ENCODE measurements around the gene RILPL1. TPM values are rescaled to one million over a fixed set of nuclear protein-coding genes. Genes with fewer than 3 reads are reported as not detected.
"Not testable (repeated sequence)": the region's sequence is repeated elsewhere in the genome, so short reads cannot be mapped to it uniquely, and the experiment has no call there.

RILPL1 gene
- total and polyA plus RNA-seq, 12 donors: 12.9 to 42.9 (median 20.6) TPM

DNA sequence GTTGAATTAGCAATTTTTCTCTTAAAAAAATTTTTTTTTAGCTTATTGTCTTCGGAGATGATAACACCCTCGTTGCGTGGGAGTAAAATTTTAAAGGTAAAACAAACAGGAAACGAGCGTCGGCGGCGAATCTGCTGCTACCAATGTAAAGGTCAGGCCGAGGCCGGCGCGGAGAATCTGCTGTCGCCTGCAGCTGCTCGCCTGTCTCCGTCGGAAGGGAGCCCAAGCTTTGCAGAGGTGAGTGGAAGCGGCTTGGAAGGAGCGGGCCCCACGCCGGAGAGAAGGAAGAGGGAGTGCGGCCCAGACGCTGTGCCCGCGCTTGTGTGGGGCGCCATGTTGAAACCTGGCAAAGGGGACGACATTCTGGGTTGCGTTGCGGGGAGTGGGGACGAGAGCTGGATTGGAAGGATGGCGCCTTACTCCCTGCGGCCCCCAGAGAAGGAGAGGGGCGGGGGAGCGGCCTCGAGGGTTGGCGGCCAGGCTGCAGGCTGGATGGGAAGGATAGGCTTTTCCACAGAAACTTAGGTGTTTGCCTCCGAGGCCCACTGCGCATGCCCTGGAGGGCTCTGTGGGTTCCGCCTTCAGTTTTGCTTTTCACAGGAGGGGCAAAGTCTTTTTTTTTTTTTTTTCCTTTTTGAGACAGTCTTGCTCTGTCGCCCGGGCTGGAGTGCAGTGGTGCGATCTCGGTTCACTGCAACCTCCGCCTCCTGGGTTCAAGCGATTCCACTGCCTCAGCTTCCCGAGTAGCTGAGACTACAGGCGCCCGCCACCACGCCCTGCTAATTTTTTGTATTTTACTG, 75.3 kb downstream of the RILPL1 start, which contains the start of gene SNRNP35:
SNRNP35 (plus strand) TSS at position 160 of the 800 bp plus-strand sequence. CDS start 7,402 bp downstream, outside the sequence.
- H3K9me3 ChIP-seq (replicated peaks in 1 of 3): no peaks in the 10 kb centered on the region
- H3K27me3 ChIP-seq: no peaks in the 10 kb centered on the region
- H3K4me3 ChIP-seq: peak within 1 kb of the TSS; percentile 93 to 100 (median 95)
- peaks cover 0 to 14% of the 10 kb centered on the region in 2 donors for H3K4me1 ChIP-seq (replicated peaks in 1 of 2)
- H3K36me3 ChIP-seq (replicated peaks in 1 of 2): no peaks in the 10 kb centered on the region
- peak within 1 kb of the TSS; percentile 98 to 100 (median 100) for H3K27ac ChIP-seq
- 0 to 2% (median 1%) methylated on average over 45 to 48 of the region's 48 CpGs for WGBS, 4 donors
- TF ChIP-seq, protein P1, sequence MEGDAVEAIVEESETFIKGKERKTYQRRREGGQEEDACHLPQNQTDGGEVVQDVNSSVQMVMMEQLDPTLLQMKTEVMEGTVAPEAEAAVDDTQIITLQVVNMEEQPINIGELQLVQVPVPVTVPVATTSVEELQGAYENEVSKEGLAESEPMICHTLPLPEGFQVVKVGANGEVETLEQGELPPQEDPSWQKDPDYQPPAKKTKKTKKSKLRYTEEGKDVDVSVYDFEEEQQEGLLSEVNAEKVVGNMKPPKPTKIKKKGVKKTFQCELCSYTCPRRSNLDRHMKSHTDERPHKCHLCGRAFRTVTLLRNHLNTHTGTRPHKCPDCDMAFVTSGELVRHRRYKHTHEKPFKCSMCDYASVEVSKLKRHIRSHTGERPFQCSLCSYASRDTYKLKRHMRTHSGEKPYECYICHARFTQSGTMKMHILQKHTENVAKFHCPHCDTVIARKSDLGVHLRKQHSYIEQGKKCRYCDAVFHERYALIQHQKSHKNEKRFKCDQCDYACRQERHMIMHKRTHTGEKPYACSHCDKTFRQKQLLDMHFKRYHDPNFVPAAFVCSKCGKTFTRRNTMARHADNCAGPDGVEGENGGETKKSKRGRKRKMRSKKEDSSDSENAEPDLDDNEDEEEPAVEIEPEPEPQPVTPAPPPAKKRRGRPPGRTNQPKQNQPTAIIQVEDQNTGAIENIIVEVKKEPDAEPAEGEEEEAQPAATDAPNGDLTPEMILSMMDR (IDR thresholded peaks at IDR 0.05): peak in 1 of 6 experiments; percentile 2
- TF ChIP-seq POLR2A (IDR thresholded peaks at IDR 0.05): peak; percentile 37 to 55
- peak; percentile 77 to 82 (median 80) for DNase-seq
- intact Hi-C loops (cut with DNase I): no loop called here

DNA sequence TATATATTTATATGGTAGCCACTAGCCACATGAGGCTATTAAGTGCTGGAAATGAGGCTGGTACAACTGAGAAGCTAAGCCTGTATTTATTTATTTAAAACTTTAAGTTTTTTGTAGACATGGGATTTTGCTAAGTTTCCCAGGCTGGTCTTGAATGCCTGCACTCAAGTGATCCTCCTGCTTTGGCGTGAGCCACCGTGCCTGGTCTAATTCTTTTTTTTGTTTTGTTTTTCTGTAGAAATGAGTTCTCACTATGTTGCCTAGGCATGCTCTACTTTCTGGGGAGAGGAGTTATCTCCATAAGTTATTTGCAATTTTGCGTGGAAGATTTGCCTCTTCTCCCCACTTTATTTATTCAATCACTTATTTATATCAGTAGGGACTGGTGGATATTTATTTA, 80.4 kb downstream of the RILPL1 start:
- WGBS, 4 donors: 43 to 59% (median 54%) methylated on average over 3 of the region's 3 CpGs
- intact Hi-C loops (cut with DNase I): no loop called here

DNA sequence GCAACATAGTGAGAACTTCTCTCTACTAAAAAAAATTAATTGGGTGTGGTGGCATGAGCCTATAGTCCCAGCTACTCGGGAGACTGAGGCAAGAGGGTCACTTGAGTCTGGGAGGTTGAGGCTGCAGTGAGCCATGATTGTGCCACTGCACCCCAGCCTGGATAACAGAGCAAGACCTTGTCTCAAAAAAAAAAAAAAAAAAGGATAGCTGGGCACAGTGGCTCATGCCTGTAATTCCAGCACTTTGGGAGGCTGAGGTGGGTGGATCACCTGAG, 81.3 kb downstream of the RILPL1 start:
- DNase-seq; H3K27me3 ChIP-seq; H3K36me3 ChIP-seq (replicated peaks in 1 of 2); H3K27ac ChIP-seq; H3K9me3 ChIP-seq (replicated peaks in 1 of 3); intact Hi-C loops (cut with DNase I); H3K4me1 ChIP-seq (replicated peaks in 1 of 2); H3K4me3 ChIP-seq: not testable (repeated sequence)
- WGBS, 4 donors: 14 to 44% (median 39%) methylated on average over 1 of the region's 1 CpG

More for the DNA sequence above, 80.4 kb downstream of the RILPL1 start:
- Histone ChIP-seq H3K4me1 (replicated peaks in 1 of 2) (no peaks in the 10 kb centered on the region), H3K36me3 (replicated peaks in 1 of 2) (no peaks in the 10 kb centered on the region), H3K4me3 (no peak overlapping the region), H3K27me3 (no peaks in the 10 kb centered on the region), H3K9me3 (replicated peaks in 1 of 3) (no peaks in the 10 kb centered on the region), H3K27ac (no peak overlapping the region)
- TF ChIP-seq POLR2A (IDR thresholded peaks at IDR 0.05): no peak
- TF ChIP-seq, protein P1 (IDR thresholded peaks at IDR 0.05): no peak
- DNase-seq: peak in 2 of 7 donors; percentile 64 to 66

DNA sequence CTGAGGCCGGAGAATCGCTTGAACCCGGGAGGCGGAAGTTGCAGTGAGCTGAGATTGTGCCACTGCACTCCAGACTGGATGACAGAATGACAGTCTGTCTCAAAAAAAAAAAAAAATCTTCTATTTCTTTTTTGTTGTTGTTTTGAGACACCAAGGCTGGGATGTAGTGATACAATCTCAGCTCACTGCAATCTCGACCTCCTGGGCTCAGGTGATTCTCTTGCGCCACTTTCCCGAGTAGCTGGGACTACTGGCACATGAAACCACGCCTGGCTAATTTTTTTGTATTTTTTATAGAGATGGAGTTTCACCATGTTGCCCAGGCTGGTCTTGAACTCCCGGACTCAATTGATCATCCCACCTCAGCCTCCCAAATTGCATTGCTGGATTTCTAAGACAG, 82.9 kb downstream of the RILPL1 start:
- intact Hi-C loops (cut with DNase I): no loop called here
- H3K9me3 ChIP-seq (replicated peaks in 1 of 3): no peaks in the 10 kb centered on the region
- no peaks in the 10 kb centered on the region for H3K36me3 ChIP-seq (replicated peaks in 1 of 2)
- H3K4me3 ChIP-seq: no peak overlapping the region
- DNase-seq: no peak
- 90 to 93% (median 91%) methylated on average over 9 of the region's 9 CpGs for WGBS, 4 donors
- no peak overlapping the region for H3K27ac ChIP-seq
- TF ChIP-seq POLR2A (IDR thresholded peaks at IDR 0.05): no peak
- TF ChIP-seq, protein P1 (IDR thresholded peaks at IDR 0.05): no peak
- peaks cover 0 to 3% of the 10 kb centered on the region in 2 donors for H3K4me1 ChIP-seq (replicated peaks in 1 of 2)
- H3K27me3 ChIP-seq: no peaks in the 10 kb centered on the region

DNA sequence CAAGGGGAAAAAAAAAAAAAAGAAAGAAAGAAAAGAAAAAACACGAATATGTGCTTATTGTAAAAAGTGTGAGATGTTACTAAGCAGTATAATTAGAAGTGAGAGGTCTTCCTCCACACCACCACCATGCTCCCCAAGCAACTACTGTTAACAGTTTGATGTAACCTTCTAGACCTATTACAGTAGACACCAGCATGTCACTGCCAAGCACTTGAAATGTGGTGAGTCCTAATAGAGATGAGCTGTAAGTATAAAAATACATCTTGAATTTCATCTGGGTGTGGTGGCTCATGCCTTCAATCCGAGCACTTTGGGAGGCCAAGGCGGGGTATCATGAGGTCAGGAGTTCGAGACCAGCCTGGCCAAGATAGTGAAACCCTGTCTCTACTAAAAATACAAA, 83.7 kb downstream of the RILPL1 start:
- WGBS, 4 donors: 81 to 86% (median 83%) methylated on average over 4 of the region's 4 CpGs
- H3K9me3 ChIP-seq (replicated peaks in 1 of 3): no peaks in the 10 kb centered on the region
- no peaks in the 10 kb centered on the region for H3K36me3 ChIP-seq (replicated peaks in 1 of 2)

More for the DNA sequence above, 83.7 kb downstream of the RILPL1 start:
- DNase-seq: no peak
- Histone ChIP-seq H3K27me3 (no peaks in the 10 kb centered on the region), H3K27ac (no peak overlapping the region), H3K4me3 (no peak overlapping the region), H3K4me1 (replicated peaks in 1 of 2) (peaks cover 0 to 8% of the 10 kb centered on the region in 2 donors)
- intact Hi-C loops (cut with DNase I): no loop called here
- TF ChIP-seq POLR2A (IDR thresholded peaks at IDR 0.05): no peak
- TF ChIP-seq, protein P1 (IDR thresholded peaks at IDR 0.05): no peak
